GM21786 (cell line): ENCODE results near the gene RAB11FIP3.
"Not testable (repeated sequence)": the region's sequence is repeated elsewhere in the genome, so short reads cannot be mapped to it uniquely, and the experiment has no call there.

Experiments used
- ATAC-seq: cut with Tn5 transposase; IDR thresholded peaks from one replicate; pipeline ENCODE4 v1.9.1; 2021; ENCODE audit not compliant: unreplicated experiment

The RAB11FIP3 gene

DNA sequence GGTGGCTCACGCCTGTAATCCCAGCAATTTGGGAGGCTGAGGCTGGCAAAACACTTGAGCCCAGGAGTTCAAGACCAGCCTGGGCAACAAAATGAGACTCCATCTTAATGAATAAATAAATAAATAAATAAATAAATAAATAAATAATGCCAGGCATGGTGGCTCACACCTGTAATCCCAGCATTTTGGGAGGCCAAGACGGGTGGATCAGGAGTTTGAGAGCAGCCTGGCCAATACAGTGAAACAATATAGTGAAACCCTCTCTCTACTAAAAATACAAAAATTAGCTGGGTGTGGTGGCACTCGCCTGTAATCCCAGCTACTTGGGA, 10.3 kb upstream of the RAB11FIP3 start:
- ATAC-seq = not testable (repeated sequence)

DNA sequence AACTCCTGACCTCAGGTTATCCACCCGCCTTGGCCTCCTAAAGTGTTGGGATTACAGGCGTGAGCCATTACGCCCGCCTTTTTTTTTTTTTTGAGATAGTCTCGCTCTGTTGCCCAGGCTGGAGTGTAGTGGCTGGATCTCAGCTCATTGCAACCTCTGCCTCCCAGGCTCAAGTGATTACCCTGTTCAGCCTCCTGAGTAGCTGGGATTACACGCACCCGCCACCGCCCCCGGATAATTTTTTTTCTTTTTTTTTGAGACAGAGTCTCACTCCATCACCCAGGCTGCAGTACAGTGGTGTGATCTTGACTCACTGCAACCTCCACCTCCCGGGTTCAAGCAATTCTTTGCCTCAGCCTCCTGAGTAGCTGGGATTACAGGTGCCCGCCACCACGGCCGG, 3.3 kb upstream of the RAB11FIP3 start:
- ATAC-seq = not testable (repeated sequence)

DNA sequence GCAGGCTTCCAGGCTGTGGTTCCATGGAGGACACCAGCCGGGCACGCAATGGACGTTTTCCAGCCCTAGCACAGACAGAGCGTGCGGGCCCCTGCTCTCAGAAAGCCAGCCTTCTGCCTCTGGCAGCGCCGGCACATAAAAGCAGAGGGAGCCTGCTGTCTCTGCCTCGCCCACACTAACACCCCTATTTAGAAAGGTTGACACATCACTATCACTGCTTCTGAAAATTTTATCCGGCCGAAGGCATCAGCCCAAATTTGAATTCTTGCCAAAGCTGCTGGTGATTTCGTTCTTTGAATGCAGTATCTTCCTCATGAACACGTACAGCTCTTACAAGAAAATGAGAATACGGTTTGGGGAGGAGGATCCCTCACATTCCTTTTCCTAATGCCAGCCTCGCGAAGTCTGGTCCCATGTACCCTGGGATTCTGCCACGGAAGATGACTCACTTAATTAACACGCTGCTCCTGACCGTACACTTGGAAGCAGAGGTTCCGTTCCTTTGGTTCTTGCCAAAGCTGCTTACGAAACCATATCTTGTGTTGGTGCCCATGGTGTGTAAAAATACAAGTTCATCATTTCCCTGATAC, 1.3 kb upstream of the RAB11FIP3 start:
- no peak for ATAC-seq

GRCh38 chr16:424623-425081, 797 bp upstream of the RAB11FIP3 start:
- ATAC-seq = no peak

DNA sequence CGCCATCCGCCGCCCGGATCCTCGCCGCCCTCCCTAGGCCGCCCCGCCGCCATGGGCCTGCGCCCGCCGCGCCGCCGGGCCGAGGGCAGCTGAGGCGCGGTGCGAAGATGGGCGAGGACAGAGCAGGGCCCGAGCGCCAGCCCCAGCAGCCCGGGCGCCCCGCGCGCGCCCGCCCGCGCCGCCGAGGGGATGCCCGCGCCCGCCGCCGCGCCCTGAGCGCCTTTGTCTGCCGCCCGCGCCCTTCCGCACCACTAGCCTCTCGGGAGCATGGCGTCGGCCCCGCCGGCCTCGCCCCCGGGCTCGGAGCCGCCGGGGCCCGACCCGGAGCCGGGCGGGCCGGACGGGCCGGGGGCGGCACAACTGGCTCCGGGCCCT, 278 bp downstream of the RAB11FIP3 start:
- peak; percentile 27 for ATAC-seq

DNA sequence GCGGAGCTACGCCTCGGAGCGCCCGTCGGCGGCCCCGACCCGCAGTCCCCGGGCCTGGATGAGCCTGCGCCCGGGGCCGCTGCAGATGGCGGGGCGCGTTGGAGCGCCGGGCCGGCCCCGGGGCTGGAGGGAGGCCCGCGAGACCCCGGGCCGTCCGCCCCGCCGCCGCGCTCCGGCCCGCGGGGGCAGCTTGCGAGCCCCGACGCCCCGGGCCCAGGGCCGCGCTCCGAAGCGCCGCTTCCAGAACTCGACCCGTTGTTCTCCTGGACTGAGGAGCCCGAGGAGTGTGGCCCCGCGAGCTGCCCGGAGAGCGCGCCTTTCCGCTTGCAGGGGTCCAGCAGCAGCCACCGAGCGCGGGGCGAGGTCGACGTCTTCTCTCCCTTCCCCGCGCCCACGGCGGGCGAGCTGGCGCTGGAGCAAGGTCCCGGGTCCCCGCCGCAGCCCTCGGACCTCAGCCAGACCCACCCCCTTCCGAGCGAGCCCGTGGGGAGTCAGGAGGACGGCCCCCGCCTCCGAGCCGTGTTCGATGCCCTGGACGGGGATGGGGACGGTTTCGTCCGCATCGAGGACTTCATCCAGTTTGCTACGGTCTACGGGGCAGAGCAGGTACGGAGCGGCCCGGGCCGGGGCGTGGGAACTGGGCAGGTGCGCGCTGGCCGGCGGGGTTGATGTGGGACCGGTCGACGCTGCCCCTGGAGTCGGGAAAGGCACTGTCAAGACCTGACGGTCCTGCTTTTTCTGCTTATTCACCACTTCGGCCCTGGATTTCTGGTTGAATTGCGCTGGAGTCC, 861 bp downstream of the RAB11FIP3 start:
- ATAC-seq = peak; percentile 7

- ATAC-seq = no peak
Observed at GRCh38 chr16:426906-427249, 1.4 kb downstream of the RAB11FIP3 start.

DNA sequence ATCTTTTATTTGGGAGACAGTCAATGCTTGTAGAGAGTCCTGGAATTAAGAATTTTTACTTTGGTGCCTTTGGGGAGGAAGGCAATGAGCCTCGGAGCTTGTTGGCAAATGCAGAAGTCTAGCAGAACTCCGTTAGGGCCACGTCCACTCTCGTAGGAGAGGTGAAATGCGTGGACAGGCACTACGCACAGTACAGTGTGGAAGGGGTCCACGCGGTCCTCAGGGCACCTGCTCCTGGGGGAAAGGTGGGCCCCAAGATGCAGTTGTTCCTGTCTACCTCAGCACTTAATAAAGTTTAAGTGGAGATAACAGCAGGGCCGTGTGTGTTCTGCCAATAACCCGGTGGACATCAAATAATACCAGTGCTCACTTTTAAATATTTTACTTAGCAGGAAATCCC, 1.8 kb downstream of the RAB11FIP3 start:
- ATAC-seq = no peak

GRCh38 chr16:430904-431303, 5.5 kb downstream of the RAB11FIP3 start:
- no peak for ATAC-seq

- ATAC-seq = no peak
Observed at GRCh38 chr16:440627-441026, 15.2 kb downstream of the RAB11FIP3 start.

GRCh38 chr16:441447-441846, 16.0 kb downstream of the RAB11FIP3 start:
- no peak for ATAC-seq

- no peak for ATAC-seq
Observed at GRCh38 chr16:442976-443375, 17.5 kb downstream of the RAB11FIP3 start.

- no peak for ATAC-seq
Observed at GRCh38 chr16:444027-444426, 18.6 kb downstream of the RAB11FIP3 start.

DNA sequence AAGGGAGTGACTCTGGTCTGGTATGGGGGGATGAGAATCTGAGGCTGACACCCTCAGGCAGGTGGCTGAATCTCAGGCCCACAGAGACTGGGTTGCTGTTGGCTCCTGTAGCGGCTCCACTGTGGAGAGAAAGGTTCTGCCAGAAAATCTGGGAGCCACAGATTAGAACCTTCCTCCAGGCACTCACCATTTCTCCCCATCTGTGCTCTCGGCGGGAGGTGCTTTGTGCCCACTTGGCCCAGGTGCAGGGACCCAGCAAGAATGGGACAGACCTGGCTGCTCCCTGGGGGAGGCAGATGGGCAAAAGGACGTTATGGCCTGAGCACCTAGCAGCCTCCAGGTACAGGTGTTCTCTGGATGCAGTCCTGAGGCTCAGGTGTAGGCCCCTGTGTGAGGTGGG, 20.1 kb downstream of the RAB11FIP3 start:
- ATAC-seq = no peak

DNA sequence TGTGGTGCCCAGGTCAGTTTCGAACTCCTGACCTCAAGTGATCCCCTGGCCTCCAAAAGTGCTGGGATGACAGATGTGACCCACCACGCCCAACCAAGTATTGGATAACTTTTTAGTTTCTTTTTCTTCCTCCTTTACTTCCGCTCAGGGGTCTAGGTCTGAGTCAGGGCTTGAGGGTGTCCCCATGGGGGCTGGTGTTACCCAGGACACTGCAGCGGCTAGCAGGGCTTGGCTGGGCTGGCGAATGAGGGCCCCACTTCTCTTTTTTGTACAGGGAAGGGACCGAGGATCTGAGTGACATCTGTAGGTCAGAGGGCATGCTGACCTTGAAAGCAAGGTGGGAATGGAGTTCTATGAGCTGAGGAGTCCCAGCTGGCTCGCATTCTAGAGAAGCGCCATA, 24.9 kb downstream of the RAB11FIP3 start:
- ATAC-seq = no peak

DNA sequence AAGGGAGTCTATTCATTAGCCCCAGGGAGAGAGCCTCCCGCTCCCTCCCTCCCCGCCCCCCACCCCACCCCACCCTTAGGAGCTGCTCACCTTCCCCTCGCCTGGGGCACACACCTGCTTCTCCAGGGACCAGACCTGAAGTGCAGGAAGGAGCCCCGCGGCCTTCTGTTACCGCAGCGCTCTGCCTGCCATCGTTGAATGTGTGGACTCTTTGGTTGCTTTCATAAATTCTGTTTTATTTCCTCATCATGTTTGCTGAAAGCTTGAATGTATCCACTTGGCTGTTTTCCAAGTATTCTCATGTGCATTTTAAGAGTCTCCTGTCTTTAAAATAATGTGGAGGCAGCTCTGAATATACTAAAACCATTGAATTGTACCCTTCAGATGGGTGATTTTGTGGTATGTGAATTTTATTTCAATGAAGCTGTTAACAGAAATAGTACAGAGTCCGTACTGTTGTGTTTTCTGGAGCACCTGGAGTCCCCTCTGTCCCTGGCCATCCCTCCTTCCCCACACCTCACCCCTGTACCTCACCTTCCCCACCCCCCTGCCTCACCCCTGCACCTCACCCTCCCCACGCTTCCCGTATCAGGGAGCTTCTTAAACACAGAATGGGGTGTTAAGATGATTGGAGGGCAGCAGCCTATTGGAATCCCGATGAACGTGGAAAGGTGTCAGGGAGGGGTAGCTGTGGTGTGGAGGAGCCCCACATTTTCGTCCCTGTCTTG, 25.5 kb downstream of the RAB11FIP3 start:
- no peak for ATAC-seq

- no peak for ATAC-seq
Observed at GRCh38 chr16:454397-454940, 29.0 kb downstream of the RAB11FIP3 start.

DNA sequence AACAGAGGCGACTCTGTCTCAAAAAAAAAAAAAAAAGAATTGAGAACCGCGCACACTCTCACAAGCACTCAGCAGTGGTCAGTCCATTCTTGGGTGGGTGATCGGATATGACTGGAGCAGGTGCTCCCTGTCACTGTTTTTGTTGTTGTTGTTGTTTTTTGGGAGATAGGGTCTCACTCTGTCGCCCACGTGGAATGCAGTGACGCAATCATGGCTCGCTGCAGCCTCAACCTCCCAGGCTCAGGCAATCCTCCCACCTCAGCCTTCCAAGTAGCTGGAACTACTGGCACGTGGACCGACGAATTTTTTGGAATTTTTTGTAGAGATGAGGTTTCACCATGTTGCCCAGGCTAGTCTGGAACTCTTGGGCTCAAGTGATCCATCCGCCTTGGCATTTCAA, 30.0 kb downstream of the RAB11FIP3 start:
- ATAC-seq = no peak

DNA sequence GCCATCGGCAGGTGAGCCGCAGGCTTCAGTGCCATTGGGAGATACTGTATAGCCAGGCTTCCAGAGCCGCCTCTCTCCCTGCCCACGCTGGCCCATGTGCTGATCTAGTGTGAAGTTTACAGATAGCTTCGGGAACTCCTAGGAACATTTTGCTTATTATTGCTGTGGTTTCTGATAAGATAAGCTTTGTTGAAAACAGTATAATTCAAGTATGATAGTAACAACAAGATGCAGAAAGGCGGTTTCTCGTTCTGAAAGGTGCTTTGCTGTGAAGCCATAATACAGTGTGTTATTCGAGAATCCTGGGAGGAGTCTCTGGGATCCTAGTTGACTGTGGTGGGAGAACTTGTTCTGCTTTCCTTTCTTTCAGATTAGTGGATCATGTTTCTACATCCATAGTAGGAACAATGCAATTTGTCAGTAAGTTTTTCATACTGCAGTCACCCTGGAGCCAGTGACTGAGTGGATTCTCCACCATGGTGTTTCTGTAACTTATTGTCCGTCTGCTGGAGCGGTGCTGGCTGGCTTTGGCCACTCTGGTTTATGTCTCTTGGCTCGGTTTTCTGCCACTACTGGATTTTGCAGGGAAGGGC, 31.5 kb downstream of the RAB11FIP3 start:
- no peak for ATAC-seq

DNA sequence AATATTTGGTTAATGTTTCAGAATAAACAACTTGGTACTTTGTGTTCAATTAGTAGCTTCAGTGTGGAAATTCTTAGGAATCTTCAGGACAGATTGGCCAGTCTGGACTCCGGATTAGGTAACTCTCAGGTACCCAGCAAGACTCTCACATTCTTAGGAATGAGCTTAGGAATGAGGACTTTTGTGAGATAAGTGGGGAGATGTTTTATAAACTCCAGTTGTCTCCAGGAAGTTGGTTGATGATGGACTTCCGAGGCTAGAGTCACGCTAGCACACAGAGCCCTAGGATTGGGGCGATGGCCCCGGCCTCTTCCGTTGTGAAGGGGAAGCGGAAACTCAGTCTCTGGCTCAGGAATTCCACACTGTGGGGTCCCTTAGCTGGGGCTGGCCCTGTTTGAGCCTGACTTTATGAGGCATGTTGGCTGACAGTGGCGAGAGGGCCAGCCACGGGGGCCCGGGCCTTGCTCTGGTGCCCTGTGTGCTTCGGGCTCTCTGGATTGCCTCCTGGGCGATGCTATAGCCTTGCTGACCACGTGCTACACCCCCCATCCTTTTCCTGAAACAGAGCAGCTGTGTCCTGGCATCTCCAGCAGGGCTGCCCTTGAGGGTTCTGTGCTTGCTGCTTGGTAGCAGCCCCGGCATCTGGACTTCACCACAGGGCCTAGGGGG, 32.4 kb downstream of the RAB11FIP3 start:
- ATAC-seq = no peak

GRCh38 chr16:459761-460160, 34.3 kb downstream of the RAB11FIP3 start:
- no peak for ATAC-seq
